ENCODE measurements around the gene CALN1.
"Not testable (repeated sequence)": the region's sequence is repeated elsewhere in the genome, so short reads cannot be mapped to it uniquely, and the experiment has no call there.

The CALN1 gene

GRCh38 chr7:72080865-72081510 lies 331.1 kb downstream of the CALN1 start:
- no peak for DNase-seq

- no peak for DNase-seq
Observed at GRCh38 chr7:72080341-72080766, 331.8 kb downstream of the CALN1 start.

GRCh38 chr7:72078856-72079255 lies 333.3 kb downstream of the CALN1 start:
- no peak for DNase-seq

- no peak for DNase-seq
Observed at GRCh38 chr7:72078301-72078700, 333.8 kb downstream of the CALN1 start.

- no peak for DNase-seq
Observed at GRCh38 chr7:72077786-72078185, 334.4 kb downstream of the CALN1 start.

- no peak for DNase-seq
Observed at GRCh38 chr7:72072901-72073300, 339.2 kb downstream of the CALN1 start.

GRCh38 chr7:72069263-72069662 lies 342.9 kb downstream of the CALN1 start:
- DNase-seq = no peak

GRCh38 chr7:72065764-72066163 lies 346.4 kb downstream of the CALN1 start:
- not testable (repeated sequence) for DNase-seq

- DNase-seq = no peak
Observed at GRCh38 chr7:72064916-72065315, 347.2 kb downstream of the CALN1 start.

GRCh38 chr7:72063330-72063729 lies 348.8 kb downstream of the CALN1 start:
- no peak for DNase-seq

GRCh38 chr7:72062666-72063065 lies 349.5 kb downstream of the CALN1 start:
- no peak for DNase-seq

- no peak for DNase-seq
Observed at GRCh38 chr7:72059925-72060324, 352.2 kb downstream of the CALN1 start.

GRCh38 chr7:72058579-72058978 lies 353.6 kb downstream of the CALN1 start:
- no peak for DNase-seq

- no peak for DNase-seq
Observed at GRCh38 chr7:72057796-72058195, 354.3 kb downstream of the CALN1 start.

- no peak for DNase-seq
Observed at GRCh38 chr7:72057231-72057630, 354.9 kb downstream of the CALN1 start.

GRCh38 chr7:72055426-72055825 lies 356.7 kb downstream of the CALN1 start:
- no peak for DNase-seq

- no peak for DNase-seq
Observed at GRCh38 chr7:72053292-72053691, 358.8 kb downstream of the CALN1 start.

GRCh38 chr7:72048420-72048819 lies 363.7 kb downstream of the CALN1 start:
- DNase-seq = no peak

- no peak for DNase-seq
Observed at GRCh38 chr7:72042855-72043254, 369.3 kb downstream of the CALN1 start.

- DNase-seq = no peak
Observed at GRCh38 chr7:72040641-72041040, 371.5 kb downstream of the CALN1 start.

- DNase-seq = no peak
Observed at GRCh38 chr7:72039460-72039859, 372.7 kb downstream of the CALN1 start.

- no peak for DNase-seq
Observed at GRCh38 chr7:72038022-72038732, 374.0 kb downstream of the CALN1 start.

GRCh38 chr7:72037516-72037915 lies 374.6 kb downstream of the CALN1 start:
- no peak for DNase-seq

- DNase-seq = no peak
Observed at GRCh38 chr7:72035266-72035665, 376.9 kb downstream of the CALN1 start.

GRCh38 chr7:72032934-72033333 lies 379.2 kb downstream of the CALN1 start:
- DNase-seq = no peak

Measured in T-helper 1 cell (primary cell).